CD4-positive, alpha-beta T cell treated with Interleukin-6 at 100 ng/mL for 8 hours (primary cell): ENCODE measurements around the gene BOD1L2.

Experiments
- DNase-seq: peaks from one replicate; pipeline ENCODE4 v3.0.0-alpha.2; 2020; ENCODE audit warnings: mixed read lengths, low spot score

Gene BOD1L2

DNA sequence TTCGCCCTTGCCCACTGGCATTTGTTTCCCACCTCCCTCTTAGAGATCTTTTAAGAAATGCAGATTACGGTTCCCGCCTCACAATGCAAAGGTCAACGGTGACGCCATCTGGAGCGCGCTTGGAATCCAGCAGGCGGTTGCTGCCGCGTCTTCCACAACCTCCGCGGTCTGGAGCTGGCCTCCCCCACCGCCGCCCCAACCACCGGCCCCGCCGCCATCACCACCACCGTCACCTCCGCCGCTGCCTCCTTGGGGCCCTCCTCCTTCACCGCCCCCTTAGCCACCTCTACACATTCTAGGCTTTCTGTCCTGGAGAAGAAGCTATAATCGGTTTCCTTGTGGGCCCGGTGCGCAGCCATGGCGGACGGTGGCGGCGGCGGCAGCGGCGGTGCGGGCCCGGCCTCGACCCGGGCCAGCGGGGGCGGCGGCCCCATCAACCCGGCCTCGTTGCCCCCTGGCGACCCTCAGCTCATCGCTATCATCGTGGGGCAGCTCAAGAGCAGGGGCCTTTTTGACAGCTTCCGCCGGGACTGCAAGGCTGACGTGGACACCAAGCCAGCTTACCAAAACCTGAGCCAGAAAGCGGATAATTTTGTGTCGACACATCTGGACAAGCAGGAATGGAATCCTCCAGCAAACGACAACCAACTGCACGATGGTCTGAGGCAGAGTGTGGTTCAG is at the start of gene BOD1L2:
Gene BOD1L2 (plus strand): TSS at position 132 of the 681 bp plus-strand sequence. CDS start 226 bp downstream, at position 358.
- no peak for DNase-seq

- DNase-seq: no peak
Measured at GRCh38 chr18:57107140-57107832, 39.6 kb upstream of the BOD1L2 start.

GRCh38 chr18:57110290-57110689 is 36.6 kb upstream of the BOD1L2 start:
- DNase-seq: no peak

GRCh38 chr18:57113799-57114420 is 33.0 kb upstream of the BOD1L2 start:
- DNase-seq: no peak

- no peak for DNase-seq
Measured at GRCh38 chr18:57116598-57117132, 30.2 kb upstream of the BOD1L2 start.

- DNase-seq: no peak
Measured at GRCh38 chr18:57121542-57122112, 25.3 kb upstream of the BOD1L2 start.

GRCh38 chr18:57122936-57123510 is 23.9 kb upstream of the BOD1L2 start:
- no peak for DNase-seq

DNA sequence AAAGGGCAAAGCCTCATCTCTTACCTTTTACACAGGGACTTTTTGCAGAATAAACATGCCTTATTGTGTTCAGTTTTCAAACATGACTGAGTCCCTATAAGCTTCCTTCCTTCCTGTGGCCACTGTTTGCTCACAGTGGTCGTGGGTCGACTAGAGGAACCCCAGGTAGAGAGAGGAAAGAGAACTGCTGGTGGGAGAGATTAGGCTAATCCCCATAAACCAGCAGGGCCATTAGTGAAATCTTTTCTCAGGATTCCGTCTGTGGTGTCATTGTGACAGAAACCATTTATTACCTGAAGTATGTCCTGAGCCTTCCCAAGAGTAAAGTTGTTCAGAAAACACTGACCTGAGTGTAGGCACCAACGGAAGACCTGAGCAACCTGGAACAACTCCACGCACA is 21.3 kb upstream of the BOD1L2 start:
- DNase-seq: no peak

- DNase-seq: no peak
Measured at GRCh38 chr18:57128220-57128932, 18.5 kb upstream of the BOD1L2 start.

DNA sequence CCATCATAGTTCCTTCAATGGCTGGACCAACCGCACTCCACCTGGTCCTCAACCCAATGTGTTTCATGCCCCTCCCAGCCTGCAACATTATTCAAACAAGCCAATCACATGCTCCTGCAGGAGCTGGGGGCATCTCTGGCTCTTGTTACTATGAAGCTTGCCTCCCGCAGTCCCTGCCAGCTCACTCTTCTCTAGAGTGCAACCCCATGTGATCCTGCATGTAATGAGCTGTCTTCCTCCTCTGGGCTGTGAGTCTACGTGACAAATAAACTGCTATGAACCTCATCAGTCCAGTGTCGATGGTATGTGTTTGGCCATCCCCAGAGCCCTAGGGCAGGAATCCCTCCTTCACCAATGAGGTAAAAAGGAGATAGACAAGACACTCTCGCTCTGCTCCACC is 15.8 kb upstream of the BOD1L2 start:
- DNase-seq: no peak

GRCh38 chr18:57131782-57132181 is 15.1 kb upstream of the BOD1L2 start:
- no peak for DNase-seq

- DNase-seq: no peak
Measured at GRCh38 chr18:57134618-57135135, 12.2 kb upstream of the BOD1L2 start.

DNA sequence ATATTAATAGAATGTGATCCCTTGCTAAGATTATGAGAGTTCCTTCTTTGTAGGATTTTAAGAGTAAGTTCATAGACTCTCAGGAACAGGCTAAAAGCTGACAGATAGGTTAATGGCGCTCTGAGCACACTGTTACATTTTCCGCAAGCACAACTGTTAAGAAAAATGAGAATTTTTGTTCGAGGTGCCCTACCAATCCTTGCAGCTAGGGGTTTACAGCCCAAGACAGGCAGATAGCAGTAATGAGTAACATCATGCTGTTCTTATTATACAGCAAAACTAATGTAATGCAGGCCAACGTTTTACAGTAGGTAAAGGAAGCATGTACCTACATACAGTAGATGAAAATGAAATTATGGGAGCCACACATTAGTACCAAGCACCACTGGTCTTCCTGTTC is 11.2 kb upstream of the BOD1L2 start:
- DNase-seq: no peak

- DNase-seq: no peak
Measured at GRCh38 chr18:57137847-57138246, 9.0 kb upstream of the BOD1L2 start.

DNA sequence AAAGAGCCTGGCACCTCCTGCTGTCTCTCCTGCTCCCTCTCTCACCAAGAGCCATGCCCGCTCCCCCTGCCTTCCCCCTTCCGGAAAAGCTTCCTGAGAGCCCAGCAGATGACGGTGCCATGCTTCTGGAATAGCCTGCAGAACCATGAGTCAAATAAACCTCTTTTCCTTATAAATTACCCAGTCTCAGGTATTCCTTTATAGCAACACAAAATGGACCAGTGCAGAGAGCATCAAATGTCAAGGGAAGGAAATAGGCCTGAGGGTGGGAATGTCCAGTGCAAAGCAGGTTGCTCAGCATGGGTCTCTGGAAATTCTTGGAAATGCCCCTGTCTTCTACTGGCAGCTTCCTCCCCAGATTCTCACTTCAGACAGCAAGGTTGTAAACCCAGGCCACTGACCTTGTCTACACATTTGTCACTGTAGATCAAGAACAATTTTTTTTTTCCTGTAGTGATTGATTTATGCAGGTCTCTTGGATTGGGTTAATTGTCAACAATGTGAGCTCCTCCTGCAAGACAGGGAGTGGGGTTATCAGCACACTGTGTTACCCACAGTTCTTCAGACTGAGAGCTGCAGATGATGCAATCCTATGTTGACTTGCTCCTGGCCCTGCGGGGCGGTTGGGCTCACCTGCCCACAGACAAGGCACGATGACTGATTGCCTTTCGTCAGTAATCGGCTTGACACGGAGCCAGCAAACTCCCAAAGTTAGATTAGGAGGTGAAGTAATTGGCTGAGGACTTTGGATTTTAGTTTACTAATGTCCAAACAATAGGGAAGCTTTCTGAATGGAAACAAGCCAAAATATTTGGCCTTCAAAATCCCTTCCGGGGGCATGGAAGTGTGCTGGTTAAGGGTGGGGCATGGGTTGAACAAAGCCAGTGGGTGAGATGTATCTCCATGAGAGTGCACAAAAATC is 5.4 kb upstream of the BOD1L2 start:
- DNase-seq: no peak

GRCh38 chr18:57142324-57142723 is 4.6 kb upstream of the BOD1L2 start:
- DNase-seq: no peak

DNA sequence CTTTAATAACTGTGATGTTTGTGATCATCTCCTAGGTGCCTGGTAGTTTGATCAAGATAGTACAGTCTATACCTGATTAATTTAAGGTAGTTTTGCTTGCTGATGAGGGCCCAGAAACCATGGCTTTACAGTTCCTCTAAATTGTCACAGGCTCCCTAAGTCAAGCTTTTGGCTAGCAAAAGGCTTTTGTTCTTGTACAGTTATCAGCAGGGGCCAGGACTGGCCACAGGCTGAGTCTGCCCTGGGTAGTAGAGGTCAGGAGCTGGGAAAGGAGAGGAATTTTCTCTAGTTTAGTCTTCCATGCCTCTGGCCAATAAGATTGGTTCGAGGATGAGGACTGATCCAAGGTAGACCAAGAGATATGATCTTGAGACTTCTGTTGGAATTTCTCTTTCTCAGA is 3.6 kb upstream of the BOD1L2 start:
- DNase-seq: no peak

DNA sequence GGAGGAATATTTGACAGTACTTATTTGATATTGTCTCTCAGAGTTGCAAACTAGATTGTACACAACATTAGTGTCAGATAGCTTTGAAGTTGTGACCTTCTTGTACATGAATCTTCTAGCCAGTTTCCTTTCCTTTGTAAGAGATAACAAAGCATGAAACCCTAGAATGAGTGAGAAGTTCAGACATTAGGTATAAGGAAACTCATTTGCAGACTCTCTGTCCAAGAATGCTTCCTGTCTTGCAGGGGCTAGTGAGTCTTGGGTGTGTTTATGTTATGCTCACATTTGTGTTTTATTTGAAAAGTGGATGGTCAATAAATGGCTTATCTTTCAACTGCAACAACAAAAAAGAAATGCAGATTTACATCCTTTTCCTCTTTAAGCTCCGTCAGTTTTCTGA is 1.4 kb downstream of the BOD1L2 start:
- DNase-seq: no peak

DNA sequence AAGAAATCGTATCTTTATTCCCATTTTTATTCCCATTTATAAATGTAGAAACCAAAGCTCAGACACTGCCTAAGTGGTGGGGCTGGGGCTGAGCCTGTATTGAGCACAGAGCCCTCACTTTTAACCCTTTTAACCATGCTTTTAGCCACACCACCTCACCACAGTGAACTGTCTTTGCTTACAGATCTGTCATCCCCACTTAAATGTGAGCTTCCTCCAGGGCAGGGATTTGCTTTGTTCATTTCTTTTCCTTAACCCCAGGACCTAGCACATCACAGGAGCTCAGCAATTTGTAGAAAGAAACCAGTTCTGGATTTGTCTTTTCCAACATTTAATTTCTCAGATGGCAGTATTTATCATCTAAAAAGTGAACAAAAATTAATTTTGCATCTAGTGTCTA is 2.2 kb downstream of the BOD1L2 start:
- no peak for DNase-seq

DNA sequence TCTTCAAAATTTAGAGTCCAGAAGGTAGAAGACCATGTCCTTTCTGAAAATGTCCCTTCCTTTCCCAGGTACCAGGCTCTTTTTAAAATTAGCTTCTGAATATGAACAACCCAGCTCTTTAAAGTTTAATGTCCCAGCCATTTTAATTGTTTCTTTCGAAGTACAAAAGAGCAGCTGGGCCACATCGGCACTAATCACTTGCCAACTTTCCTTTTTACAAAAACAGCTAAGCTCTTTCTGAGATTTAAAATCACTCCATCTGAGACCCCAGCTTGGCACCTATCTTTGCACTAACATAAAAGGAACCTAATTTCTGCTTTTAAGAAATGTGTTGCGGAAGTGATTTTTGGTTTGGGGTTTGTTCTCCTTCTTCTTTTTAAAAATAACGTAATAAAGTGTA is 2.6 kb downstream of the BOD1L2 start:
- DNase-seq: no peak
